VCaP (cell line): ENCODE measurements around the gene MMP1.

Experiments
- H3K27ac ChIP-seq: fragments of 450-650 bp; 2 replicates; pipeline ENCODE4 v1.5.1; 2017
- TF ChIP-seq, protein P1 (sequence below): fragments of 450-650 bp; conservative IDR thresholded peaks from 2 replicates; pipeline ENCODE4 v1.5.1; 2017; ENCODE audit warnings: mild to moderate bottlenecking, moderate library complexity

MMP1 gene

DNA sequence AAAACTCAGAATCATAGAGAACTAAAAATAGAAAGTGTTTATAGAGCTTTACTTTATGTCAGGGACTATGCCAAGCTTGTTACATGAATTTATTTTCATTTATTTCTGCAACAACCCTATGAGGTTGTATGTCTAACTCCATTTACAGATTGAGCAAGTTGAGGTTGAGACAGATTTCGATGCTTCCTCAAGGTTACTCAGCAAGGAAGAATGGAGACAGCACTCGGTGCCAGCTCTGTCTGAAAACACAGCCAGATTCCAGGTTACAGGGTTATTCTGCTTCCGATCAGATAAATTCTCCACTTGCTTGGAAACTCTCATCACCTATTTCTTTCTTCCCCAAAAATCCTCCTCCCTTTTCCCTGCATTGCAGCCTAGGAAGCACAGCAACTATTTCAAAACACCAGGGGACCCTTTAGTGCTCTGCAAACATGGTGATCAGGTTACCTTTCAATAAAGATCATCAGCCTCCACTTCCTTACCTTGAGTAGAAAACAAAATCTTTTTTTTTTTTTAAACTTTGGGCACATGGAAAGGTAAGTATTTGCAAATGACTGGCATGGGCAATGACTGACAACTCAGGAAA is 38.4 kb upstream of the MMP1 start:
- TF ChIP-seq, protein P1, sequence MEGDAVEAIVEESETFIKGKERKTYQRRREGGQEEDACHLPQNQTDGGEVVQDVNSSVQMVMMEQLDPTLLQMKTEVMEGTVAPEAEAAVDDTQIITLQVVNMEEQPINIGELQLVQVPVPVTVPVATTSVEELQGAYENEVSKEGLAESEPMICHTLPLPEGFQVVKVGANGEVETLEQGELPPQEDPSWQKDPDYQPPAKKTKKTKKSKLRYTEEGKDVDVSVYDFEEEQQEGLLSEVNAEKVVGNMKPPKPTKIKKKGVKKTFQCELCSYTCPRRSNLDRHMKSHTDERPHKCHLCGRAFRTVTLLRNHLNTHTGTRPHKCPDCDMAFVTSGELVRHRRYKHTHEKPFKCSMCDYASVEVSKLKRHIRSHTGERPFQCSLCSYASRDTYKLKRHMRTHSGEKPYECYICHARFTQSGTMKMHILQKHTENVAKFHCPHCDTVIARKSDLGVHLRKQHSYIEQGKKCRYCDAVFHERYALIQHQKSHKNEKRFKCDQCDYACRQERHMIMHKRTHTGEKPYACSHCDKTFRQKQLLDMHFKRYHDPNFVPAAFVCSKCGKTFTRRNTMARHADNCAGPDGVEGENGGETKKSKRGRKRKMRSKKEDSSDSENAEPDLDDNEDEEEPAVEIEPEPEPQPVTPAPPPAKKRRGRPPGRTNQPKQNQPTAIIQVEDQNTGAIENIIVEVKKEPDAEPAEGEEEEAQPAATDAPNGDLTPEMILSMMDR = no peak
- peak overlapping the region; percentile 96 for H3K27ac ChIP-seq

DNA sequence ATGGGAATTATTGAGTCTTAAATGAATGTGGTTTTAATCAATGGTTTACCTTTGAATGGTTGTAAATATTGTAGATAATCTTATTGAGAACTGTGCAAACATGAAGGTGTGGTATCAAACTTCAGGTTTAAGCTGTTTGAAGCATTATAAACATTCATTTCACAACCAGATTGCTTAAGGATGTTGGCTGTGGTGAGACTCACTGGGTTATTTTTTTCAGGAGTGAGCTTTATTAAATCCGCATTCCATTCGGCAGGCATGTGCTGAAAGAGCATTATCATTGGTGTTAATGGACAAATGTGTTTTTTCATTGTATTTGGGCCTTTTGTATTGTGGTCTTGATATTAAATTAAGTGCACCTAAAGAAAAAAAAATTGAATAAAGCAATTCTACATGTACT is 35.8 kb upstream of the MMP1 start:
- H3K27ac ChIP-seq = peak overlapping the region; percentile 96
- TF ChIP-seq, protein P1 = no peak

DNA sequence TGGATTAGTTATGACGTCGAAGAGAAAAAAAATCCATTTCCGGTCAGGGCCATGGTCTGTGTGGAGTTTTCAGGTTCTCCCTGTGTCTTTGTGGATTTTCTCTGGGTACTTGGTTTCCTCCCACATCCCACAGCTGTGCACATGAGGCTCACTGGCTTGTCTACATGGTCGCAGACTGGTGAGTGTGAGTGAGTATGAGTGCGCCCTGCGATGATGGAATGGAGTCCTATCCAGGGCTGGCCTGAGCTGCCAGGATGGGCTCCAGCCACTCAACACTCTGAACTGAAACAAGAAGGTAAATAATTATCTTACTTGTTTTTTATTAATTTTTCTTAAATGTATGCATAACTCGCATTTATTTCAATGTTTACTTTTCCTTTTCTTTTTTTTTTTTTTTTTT is 34.7 kb upstream of the MMP1 start:
- no peak overlapping the region for H3K27ac ChIP-seq
- TF ChIP-seq, protein P1 = no peak

DNA sequence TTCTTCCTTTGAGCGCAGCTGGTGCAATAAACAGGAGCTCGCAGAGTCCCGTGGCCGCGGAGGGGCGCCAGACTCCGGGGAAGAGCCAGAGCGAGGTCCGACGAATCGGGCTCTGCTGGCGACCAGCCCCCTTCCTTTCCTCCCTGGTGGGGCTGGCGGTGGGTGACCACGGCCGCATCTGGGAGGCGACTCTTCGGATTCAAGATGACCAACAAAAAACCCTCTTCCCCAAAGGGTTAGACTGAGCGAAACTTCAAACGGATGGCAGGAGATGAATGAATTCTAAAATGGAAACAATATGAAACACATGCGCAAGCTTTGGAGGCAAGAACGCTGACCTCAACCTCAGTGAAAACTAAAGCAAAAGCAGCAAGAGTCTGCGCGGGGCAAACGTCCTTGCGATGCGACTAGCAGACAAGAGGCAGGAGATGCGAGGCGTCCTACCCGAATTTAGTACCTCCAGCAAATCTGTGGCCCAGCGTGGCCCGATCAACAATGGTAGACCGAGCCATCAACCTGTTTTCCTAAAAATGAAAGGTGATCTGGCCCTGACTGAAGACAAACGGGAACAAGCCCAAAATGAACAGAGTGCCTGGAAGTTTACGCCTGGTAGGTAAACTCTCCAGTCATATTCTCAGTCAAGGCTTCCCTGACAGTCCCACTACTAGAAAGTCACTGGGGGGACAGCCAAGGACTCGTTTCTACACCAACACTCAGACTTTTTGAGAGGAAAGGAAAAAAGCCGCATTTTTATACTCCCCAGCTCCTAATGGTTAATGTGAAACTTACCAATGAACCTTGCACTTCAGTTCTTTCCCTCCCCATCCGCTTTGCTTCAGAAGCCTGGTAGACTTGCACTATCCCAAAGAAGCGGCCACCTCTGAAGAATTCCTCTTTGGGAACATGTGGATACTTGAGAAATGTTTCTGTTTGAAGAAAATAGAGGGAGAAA is 33.8 kb upstream of the MMP1 start:
- H3K27ac ChIP-seq = no peak overlapping the region

DNA sequence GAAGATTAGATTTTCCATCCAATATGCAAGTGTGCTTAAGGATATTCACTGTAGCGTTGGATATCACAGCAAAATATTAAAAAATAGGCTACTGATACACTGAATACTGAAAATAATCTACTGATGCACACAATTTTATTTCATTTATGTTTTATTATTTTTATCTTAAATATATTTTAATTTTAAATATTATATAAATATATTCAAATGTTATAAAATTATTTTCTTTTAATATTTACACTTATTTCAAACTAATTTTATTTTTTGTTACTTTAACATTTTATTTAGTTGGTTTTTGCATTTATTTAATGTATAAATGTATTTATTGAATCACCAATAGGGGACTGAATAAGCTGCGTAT is 33.1 kb upstream of the MMP1 start:
- H3K27ac ChIP-seq = no peak overlapping the region
- TF ChIP-seq, protein P1 = no peak

More for the DNA sequence above, 33.8 kb upstream of the MMP1 start:
- TF ChIP-seq, protein P1 = no peak

DNA sequence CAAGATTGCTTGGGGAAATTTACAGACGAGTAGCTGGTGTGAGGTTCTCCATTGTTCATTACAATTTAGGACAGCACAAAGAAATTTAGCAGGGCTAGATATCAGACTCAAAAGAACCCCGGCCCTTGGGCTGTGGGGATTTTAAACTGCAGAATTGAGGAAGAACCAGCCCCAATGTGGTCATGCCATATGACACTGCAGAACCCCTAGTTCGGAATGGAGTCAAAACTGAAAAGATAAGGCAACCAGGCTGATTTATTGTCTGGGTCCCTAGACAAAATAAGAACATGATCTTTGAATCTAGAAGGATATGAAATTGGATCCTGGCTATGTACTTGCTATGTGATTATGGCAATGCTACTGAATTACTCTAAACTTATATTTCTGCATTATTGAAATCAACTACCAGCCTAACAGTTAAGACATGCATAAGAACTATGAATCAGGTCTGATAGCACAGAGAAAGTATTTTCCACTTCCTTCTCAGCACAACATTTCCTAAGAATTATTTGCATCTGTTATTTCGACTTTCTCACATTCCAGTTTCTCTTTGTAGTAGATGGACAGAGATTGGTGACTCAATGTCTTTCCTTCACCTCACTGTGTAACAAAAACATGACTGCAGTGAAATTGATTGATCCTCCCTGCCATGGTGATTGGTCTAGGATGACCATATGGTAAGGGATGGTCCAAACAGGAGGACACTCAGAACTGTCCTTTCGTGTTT is 32.2 kb upstream of the MMP1 start:
- peak overlapping the region; percentile 45 for H3K27ac ChIP-seq
- TF ChIP-seq, protein P1 = no peak
